Measurements from ENCODE around the gene APBA1.

APBA1 gene

DNA sequence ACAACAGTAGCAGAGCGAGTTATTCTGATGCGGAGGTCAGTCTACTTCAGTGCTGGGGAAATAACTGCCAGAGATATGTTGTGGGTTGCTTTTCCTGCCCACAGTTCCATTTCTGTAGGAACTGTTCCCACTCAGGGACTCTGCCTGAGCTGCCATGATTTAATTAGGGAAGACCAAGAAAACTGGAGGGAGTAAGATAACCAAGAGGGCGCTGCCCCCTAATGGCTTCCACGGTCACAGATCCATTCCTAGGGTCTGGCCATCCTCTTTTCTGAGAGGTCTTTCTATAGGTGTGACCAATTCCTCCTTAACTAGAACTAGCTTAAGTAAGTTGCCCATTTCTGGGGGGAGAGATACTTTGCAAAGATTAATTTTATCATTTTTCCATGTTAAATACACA is 125.9 kb downstream of the APBA1 start:
- no peak overlapping the region for H3K27ac ChIP-seq (ENCODE audit: low read length)
- no peak overlapping the region for H3K4me3 ChIP-seq (ENCODE audit: low read depth in 1 of 2, low read length in 2 of 2)
- no peaks in the 10 kb centered on the region for H3K27me3 ChIP-seq (ENCODE audit: low read depth, low read length)
- no peaks in the 10 kb centered on the region for H3K9me3 ChIP-seq (ENCODE audit: control insufficient read depth in 1 of 2, low read length in 2 of 2)
- H3K4me1 ChIP-seq (ENCODE audit: control insufficient read depth in 1 of 2, insufficient read depth in 2 of 2, low read length in 2 of 2) = peaks cover 0 to 8% of the 10 kb centered on the region in 2 donors
- no peaks in the 10 kb centered on the region for H3K36me3 ChIP-seq (ENCODE audit: control insufficient read depth in 1 of 2, insufficient read depth in 2 of 2, low read length in 2 of 2)

GRCh38 chr9:69542942-69543704 is 129.0 kb downstream of the APBA1 start:
- no peak overlapping the region for H3K4me3 ChIP-seq (ENCODE audit: low read depth in 1 of 2, low read length in 2 of 2)
- H3K36me3 ChIP-seq (ENCODE audit: control insufficient read depth in 1 of 2, insufficient read depth in 2 of 2, low read length in 2 of 2) = no peaks in the 10 kb centered on the region
- peaks cover 0 to 8% of the 10 kb centered on the region in 2 donors for H3K4me1 ChIP-seq (ENCODE audit: control insufficient read depth in 1 of 2, insufficient read depth in 2 of 2, low read length in 2 of 2)
- no peak overlapping the region for H3K27ac ChIP-seq (ENCODE audit: low read length)
- H3K9me3 ChIP-seq (ENCODE audit: control insufficient read depth in 1 of 2, low read length in 2 of 2) = no peaks in the 10 kb centered on the region
- no peaks in the 10 kb centered on the region for H3K27me3 ChIP-seq (ENCODE audit: low read depth, low read length)

- peaks cover 0 to 8% of the 10 kb centered on the region in 2 donors for H3K4me1 ChIP-seq (ENCODE audit: control insufficient read depth in 1 of 2, insufficient read depth in 2 of 2, low read length in 2 of 2)
- no peaks in the 10 kb centered on the region for H3K9me3 ChIP-seq (ENCODE audit: control insufficient read depth in 1 of 2, low read length in 2 of 2)
- H3K36me3 ChIP-seq (ENCODE audit: control insufficient read depth in 1 of 2, insufficient read depth in 2 of 2, low read length in 2 of 2) = no peaks in the 10 kb centered on the region
These were observed 130.1 kb downstream of the APBA1 start for GRCh38 chr9:69542058-69542457.

GRCh38 chr9:69535911-69536310 is 136.3 kb downstream of the APBA1 start:
- Histone ChIP-seq H3K4me3 (ENCODE audit: low read depth in 1 of 2, low read length in 2 of 2) (no peak overlapping the region), H3K4me1 (ENCODE audit: control insufficient read depth in 1 of 2, insufficient read depth in 2 of 2, low read length in 2 of 2) (no peaks in the 10 kb centered on the region), H3K27ac (ENCODE audit: low read length) (no peak overlapping the region), H3K36me3 (ENCODE audit: control insufficient read depth in 1 of 2, insufficient read depth in 2 of 2, low read length in 2 of 2) (no peaks in the 10 kb centered on the region), H3K9me3 (ENCODE audit: control insufficient read depth in 1 of 2, low read length in 2 of 2) (no peaks in the 10 kb centered on the region), H3K27me3 (ENCODE audit: low read depth, low read length) (no peaks in the 10 kb centered on the region)

More at GRCh38 chr9:69542058-69542457, 130.1 kb downstream of the APBA1 start:
- Histone ChIP-seq H3K27me3 (ENCODE audit: low read depth, low read length) (no peaks in the 10 kb centered on the region), H3K4me3 (ENCODE audit: low read depth in 1 of 2, low read length in 2 of 2) (no peak overlapping the region), H3K27ac (ENCODE audit: low read length) (no peak overlapping the region)

DNA sequence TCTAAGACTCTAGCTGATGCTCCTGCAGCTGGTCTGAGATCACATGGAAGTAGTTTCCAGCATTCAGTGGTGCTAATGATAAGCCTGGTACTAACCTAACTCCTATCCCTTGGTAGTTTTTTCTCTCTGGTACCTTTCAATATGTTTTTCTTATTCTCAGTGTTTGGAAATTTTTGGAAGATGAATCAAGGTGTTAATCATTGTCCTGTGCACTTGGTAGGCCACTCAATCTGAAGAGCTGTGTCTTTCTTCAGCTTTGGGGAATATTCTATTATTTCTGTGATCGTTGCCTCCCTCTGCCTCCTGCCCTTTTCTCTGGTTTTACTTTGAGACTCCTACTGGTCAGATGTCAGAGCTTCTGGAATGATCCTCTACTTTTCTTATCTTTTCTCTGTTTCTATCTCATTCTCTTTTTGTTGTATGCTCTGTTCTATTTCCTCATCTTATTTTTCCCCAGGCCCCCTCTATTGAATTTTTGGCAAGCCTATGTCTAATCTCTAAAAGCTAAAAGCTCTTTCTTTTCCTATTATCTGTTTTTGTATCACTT is 136.8 kb downstream of the APBA1 start:
- Histone ChIP-seq H3K27ac (ENCODE audit: low read length) (no peak overlapping the region), H3K4me3 (ENCODE audit: low read depth in 1 of 2, low read length in 2 of 2) (no peak overlapping the region), H3K36me3 (ENCODE audit: control insufficient read depth in 1 of 2, insufficient read depth in 2 of 2, low read length in 2 of 2) (no peaks in the 10 kb centered on the region), H3K9me3 (ENCODE audit: control insufficient read depth in 1 of 2, low read length in 2 of 2) (no peaks in the 10 kb centered on the region), H3K27me3 (ENCODE audit: low read depth, low read length) (no peaks in the 10 kb centered on the region), H3K4me1 (ENCODE audit: control insufficient read depth in 1 of 2, insufficient read depth in 2 of 2, low read length in 2 of 2) (no peaks in the 10 kb centered on the region)

- H3K27ac ChIP-seq (ENCODE audit: low read length) = no peak overlapping the region
- H3K36me3 ChIP-seq (ENCODE audit: control insufficient read depth in 1 of 2, insufficient read depth in 2 of 2, low read length in 2 of 2) = no peaks in the 10 kb centered on the region
- no peaks in the 10 kb centered on the region for H3K9me3 ChIP-seq (ENCODE audit: control insufficient read depth in 1 of 2, low read length in 2 of 2)
- no peaks in the 10 kb centered on the region for H3K27me3 ChIP-seq (ENCODE audit: low read depth, low read length)
- H3K4me1 ChIP-seq (ENCODE audit: control insufficient read depth in 1 of 2, insufficient read depth in 2 of 2, low read length in 2 of 2) = no peaks in the 10 kb centered on the region
- no peak overlapping the region for H3K4me3 ChIP-seq (ENCODE audit: low read depth in 1 of 2, low read length in 2 of 2)
These were observed 139.8 kb downstream of the APBA1 start for GRCh38 chr9:69532396-69532795.

DNA sequence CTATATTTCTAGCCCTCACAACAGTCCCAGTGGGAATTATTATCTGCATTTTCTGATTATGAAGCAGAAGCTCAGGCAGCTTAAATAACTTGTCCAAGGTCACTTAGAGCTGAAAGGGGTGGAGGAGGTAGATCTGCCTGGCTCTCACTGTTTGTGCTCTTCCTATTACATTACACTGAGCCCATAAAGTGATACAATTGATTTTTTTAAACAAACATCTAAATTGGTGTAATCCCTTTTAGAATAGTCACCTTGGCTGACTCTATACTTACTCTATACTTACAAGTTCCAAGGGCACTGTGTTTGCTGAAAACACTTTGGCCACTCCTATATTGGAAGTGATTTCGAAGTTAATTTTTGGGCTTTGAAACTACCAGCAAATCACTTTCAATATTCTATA is 144.7 kb downstream of the APBA1 start:
- peaks cover 0 to 4% of the 10 kb centered on the region in 2 donors for H3K9me3 ChIP-seq (ENCODE audit: control insufficient read depth in 1 of 2, low read length in 2 of 2)
- H3K4me1 ChIP-seq (ENCODE audit: control insufficient read depth in 1 of 2, insufficient read depth in 2 of 2, low read length in 2 of 2) = no peaks in the 10 kb centered on the region
- no peak overlapping the region for H3K27ac ChIP-seq (ENCODE audit: low read length)
- no peaks in the 10 kb centered on the region for H3K27me3 ChIP-seq (ENCODE audit: low read depth, low read length)
- no peaks in the 10 kb centered on the region for H3K36me3 ChIP-seq (ENCODE audit: control insufficient read depth in 1 of 2, insufficient read depth in 2 of 2, low read length in 2 of 2)
- no peak overlapping the region for H3K4me3 ChIP-seq (ENCODE audit: low read depth in 1 of 2, low read length in 2 of 2)

DNA sequence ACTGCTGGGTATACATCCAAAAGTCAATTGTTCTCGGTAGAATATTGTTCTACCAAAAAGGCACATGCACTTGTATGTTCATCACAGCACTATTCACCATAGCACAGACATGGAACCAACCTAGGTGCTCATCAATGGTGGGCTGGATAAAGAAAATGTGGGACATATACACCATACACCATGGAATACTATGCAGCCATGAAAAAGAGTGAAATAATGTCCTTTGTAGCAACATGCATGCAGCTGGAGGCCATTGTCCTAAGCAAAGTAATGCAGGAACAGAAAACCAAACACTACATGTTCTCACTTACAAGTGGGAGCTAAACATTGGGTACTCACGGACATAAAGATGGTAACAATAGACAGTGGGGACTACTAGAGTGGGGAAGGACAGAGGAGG is 145.5 kb downstream of the APBA1 start:
- H3K27ac ChIP-seq (ENCODE audit: low read length) = no peak overlapping the region
- no peak overlapping the region for H3K4me3 ChIP-seq (ENCODE audit: low read depth in 1 of 2, low read length in 2 of 2)
- H3K36me3 ChIP-seq (ENCODE audit: control insufficient read depth in 1 of 2, insufficient read depth in 2 of 2, low read length in 2 of 2) = no peaks in the 10 kb centered on the region
- H3K4me1 ChIP-seq (ENCODE audit: control insufficient read depth in 1 of 2, insufficient read depth in 2 of 2, low read length in 2 of 2) = no peaks in the 10 kb centered on the region
- peaks cover 0 to 4% of the 10 kb centered on the region in 2 donors for H3K9me3 ChIP-seq (ENCODE audit: control insufficient read depth in 1 of 2, low read length in 2 of 2)
- H3K27me3 ChIP-seq (ENCODE audit: low read depth, low read length) = no peaks in the 10 kb centered on the region

GRCh38 chr9:69519470-69520240 is 152.5 kb downstream of the APBA1 start:
- H3K36me3 ChIP-seq (ENCODE audit: control insufficient read depth in 1 of 2, insufficient read depth in 2 of 2, low read length in 2 of 2) = peaks cover 0 to 10% of the 10 kb centered on the region in 2 donors
- no peaks in the 10 kb centered on the region for H3K27me3 ChIP-seq (ENCODE audit: low read depth, low read length)
- no peak overlapping the region for H3K27ac ChIP-seq (ENCODE audit: low read length)
- H3K4me3 ChIP-seq (ENCODE audit: low read depth in 1 of 2, low read length in 2 of 2) = no peak overlapping the region
- no peaks in the 10 kb centered on the region for H3K9me3 ChIP-seq (ENCODE audit: control insufficient read depth in 1 of 2, low read length in 2 of 2)
- H3K4me1 ChIP-seq (ENCODE audit: control insufficient read depth in 1 of 2, insufficient read depth in 2 of 2, low read length in 2 of 2) = no peaks in the 10 kb centered on the region

DNA sequence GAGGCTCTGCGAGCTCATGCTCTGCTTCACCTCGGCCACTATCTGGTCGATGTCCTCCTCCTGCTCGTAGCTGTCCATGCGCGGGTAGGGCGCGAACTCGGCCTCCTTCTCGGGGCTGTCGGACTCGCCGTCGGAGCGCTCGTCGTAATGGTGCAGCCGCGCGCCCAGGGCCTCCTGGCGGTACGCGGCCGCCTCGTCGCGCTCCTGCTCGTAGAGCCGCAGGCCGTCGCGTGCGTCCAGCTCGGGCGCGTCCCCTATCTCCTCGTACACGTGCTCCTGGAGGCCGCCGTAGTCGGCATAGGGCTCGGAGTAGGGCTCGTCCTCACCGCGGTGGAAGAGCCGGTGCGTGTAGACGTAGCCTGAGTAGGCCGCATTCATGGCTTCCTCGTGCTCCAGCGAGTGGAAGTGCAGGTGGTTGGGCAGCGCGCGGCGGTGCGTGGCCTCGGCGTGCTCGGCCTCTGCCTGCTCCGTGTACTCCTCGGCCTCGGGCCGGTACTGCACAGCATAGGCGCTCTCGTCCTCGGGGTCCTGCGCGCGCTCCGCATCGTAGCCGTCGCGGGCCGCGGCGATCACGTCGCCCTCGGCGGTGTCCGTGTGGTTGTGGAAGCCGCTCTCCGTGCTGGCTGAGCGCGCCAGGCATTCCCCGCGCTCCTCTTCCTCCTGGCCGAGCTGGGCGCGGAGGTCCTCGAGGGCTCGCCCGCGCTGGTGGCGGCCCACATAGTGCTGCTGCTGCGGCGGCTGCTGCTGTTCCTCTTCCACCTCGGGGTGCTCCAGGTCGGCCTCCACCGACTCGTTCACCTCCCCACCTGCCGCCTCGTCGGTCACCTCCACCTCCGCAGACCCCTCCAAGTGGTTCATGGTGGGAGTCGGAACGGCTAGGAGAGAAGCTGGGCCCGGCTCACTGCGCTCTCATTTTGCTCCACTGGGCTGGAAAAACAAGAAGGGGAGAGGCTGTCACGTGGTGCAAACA is 155.5 kb downstream of the APBA1 start:
- Histone ChIP-seq H3K9me3 (ENCODE audit: control insufficient read depth in 1 of 2, low read length in 2 of 2) (no peaks in the 10 kb centered on the region), H3K4me1 (ENCODE audit: control insufficient read depth in 1 of 2, insufficient read depth in 2 of 2, low read length in 2 of 2) (no peaks in the 10 kb centered on the region), H3K36me3 (ENCODE audit: control insufficient read depth in 1 of 2, insufficient read depth in 2 of 2, low read length in 2 of 2) (peaks cover 0 to 10% of the 10 kb centered on the region in 2 donors), H3K27me3 (ENCODE audit: low read depth, low read length) (no peaks in the 10 kb centered on the region), H3K4me3 (ENCODE audit: low read depth in 1 of 2, low read length in 2 of 2) (no peak overlapping the region), H3K27ac (ENCODE audit: low read length) (no peak overlapping the region)

All from muscle layer of duodenum (tissue), 2 donors.